Tibial nerve (tissue), 4 donors: Measurements from ENCODE around the gene CEP290. TPM values are rescaled to one million over a fixed set of nuclear protein-coding genes. Genes with fewer than 3 reads are reported as not detected.

Experiments used
- DNase-seq, 2 donors: peaks; one replicate each; pipeline ENCODE4 v3.0.0-alpha.2; 2019; ENCODE audit warnings: low spot score in 2 of 2
- H3K27ac ChIP-seq, 4 donors: fragments of 200-600 bp; sonication (generic) in 3 of 4; one replicate each; pipeline ENCODE4 v1.5.1; 2017 to 2019; ENCODE audit warnings: mild to moderate bottlenecking in 1 of 4
- H3K27me3 ChIP-seq, 2 donors: fragments of 200-600 bp; sonication (generic) in 1 of 2; one replicate each; pipeline versions ENCODE4 v1.5.1 to v1.6.0; 2017 to 2019
- H3K36me3 ChIP-seq, 3 donors: fragments of 200-600 bp; sonication (generic); one replicate each; pipeline ENCODE4 v1.5.1; 2018 to 2019
- H3K4me1 ChIP-seq, 4 donors: fragments of 200-600 bp; sonication (generic) in 3 of 4; one replicate each; pipeline ENCODE4 v1.5.1; 2017 to 2019
- H3K4me3 ChIP-seq, 4 donors: fragments of 200-600 bp; sonication (generic) in 3 of 4; one replicate each; pipeline ENCODE4 v1.5.1; 2017 to 2019; ENCODE audit warnings: mild to moderate bottlenecking in 1 of 4, moderate library complexity in 1 of 4
- H3K9me3 ChIP-seq, 4 donors: fragments of 200-600 bp; sonication (generic) in 3 of 4; one replicate each; pipeline ENCODE4 v1.5.1; 2017 to 2019
- CTCF ChIP-seq, 5 experiments: fragments of 200-600 bp in 3 of 5; fragments of 450-650 bp in 2 of 5; sonication (generic) in 3 of 5; IDR thresholded peaks; one replicate each; pipeline ENCODE4 v1.5.1; 2016 to 2019; ENCODE audit warnings: antibody characterized with exemption in 5 of 5, mild to moderate bottlenecking in 3 of 5, moderate library complexity in 2 of 5
- EP300 ChIP-seq, 2 donors: sonication (generic); formaldehyde crosslinking; IDR thresholded peaks; one replicate each; pipeline ENCODE4 v1.6.1; 2017; ENCODE audit warnings: antibody characterized with exemption in 2 of 2, mild to moderate bottlenecking in 1 of 2
- POLR2A ChIP-seq, 2 donors: fragments of 450-650 bp; IDR thresholded peaks; one replicate each; pipeline ENCODE4 v1.6.1; 2017; ENCODE audit warnings: antibody characterized with exemption in 2 of 2, mild to moderate bottlenecking in 2 of 2, moderate library complexity in 2 of 2
- WGBS, 2 donors: methylation state at CpG; one replicate each; pipeline ENCODE4 v1.1.5; 2018; 5-methylcytosine and 5-hydroxymethylcytosine counted together
- total RNA-seq, 4 donors: library from RNA; depleted of rRNA; stranded (reverse); fragments of >200 nt; gene quantifications; one replicate each; pipeline ENCODE4 v1.1.0, GENCODE V29; 2016

The CEP290 gene
- total RNA-seq, 4 donors from 2014 or later, result 34.3 to 43.7 (median 38.3) TPM

GRCh38 chr12:88185279-88185678 lies 43.4 kb upstream of the CEP290 start:
- Histone ChIP-seq H3K27ac (no peak overlapping the region), H3K4me1 (no peaks in the 10 kb centered on the region), H3K36me3 (peaks cover 0 to 52% (median 0%) of the 10 kb centered on the region in 3 donors), H3K27me3 (no peaks in the 10 kb centered on the region), H3K9me3 (peaks cover 0 to 2% (median 0%) of the 10 kb centered on the region in 4 donors), H3K4me3 (no peak overlapping the region)
- no peak for TF ChIP-seq CTCF (IDR thresholded peaks at IDR 0.05)
- no peak for TF ChIP-seq EP300 (IDR thresholded peaks at IDR 0.05)
- TF ChIP-seq POLR2A (IDR thresholded peaks at IDR 0.05), result no peak
- 99% methylated on average over 2 of the region's 2 CpGs for WGBS, 2 donors
- DNase-seq, result no peak

- peaks cover 0 to 2% (median 0%) of the 10 kb centered on the region in 4 donors for H3K9me3 ChIP-seq
Observed at GRCh38 chr12:88184196-88184595, 42.3 kb upstream of the CEP290 start.

GRCh38 chr12:88182416-88182815 lies 40.5 kb upstream of the CEP290 start:
- Histone ChIP-seq H3K27me3 (no peaks in the 10 kb centered on the region), H3K4me3 (no peak overlapping the region), H3K27ac (no peak overlapping the region), H3K36me3 (peaks cover 0 to 73% (median 0%) of the 10 kb centered on the region in 3 donors), H3K9me3 (peaks cover 0 to 2% (median 0%) of the 10 kb centered on the region in 4 donors), H3K4me1 (no peaks in the 10 kb centered on the region)
- WGBS, 2 donors, result 92 to 95% methylated on average over 3 of the region's 3 CpGs
- TF ChIP-seq CTCF (IDR thresholded peaks at IDR 0.05) (no peak), EP300 (IDR thresholded peaks at IDR 0.05) (no peak), POLR2A (IDR thresholded peaks at IDR 0.05) (no peak)
- no peak for DNase-seq

More at GRCh38 chr12:88184196-88184595, 42.3 kb upstream of the CEP290 start:
- DNase-seq, result no peak
- Histone ChIP-seq H3K27ac (no peak overlapping the region), H3K27me3 (no peaks in the 10 kb centered on the region), H3K36me3 (peaks cover 0 to 63% (median 0%) of the 10 kb centered on the region in 3 donors), H3K4me1 (no peaks in the 10 kb centered on the region), H3K4me3 (no peak overlapping the region)
- 96 to 99% methylated on average over 3 of the region's 3 CpGs for WGBS, 2 donors
- TF ChIP-seq POLR2A (IDR thresholded peaks at IDR 0.05), result no peak
- no peak for TF ChIP-seq CTCF (IDR thresholded peaks at IDR 0.05)
- no peak for TF ChIP-seq EP300 (IDR thresholded peaks at IDR 0.05)

GRCh38 chr12:88181881-88182280 lies 40.0 kb upstream of the CEP290 start:
- WGBS, 2 donors, result 70 to 79% methylated on average over 3 of the region's 3 CpGs
- peaks cover 0 to 78% (median 0%) of the 10 kb centered on the region in 3 donors for H3K36me3 ChIP-seq
- TF ChIP-seq EP300 (IDR thresholded peaks at IDR 0.05), result no peak
- no peak for TF ChIP-seq CTCF (IDR thresholded peaks at IDR 0.05)
- TF ChIP-seq POLR2A (IDR thresholded peaks at IDR 0.05), result no peak

GRCh38 chr12:88179436-88180014 lies 37.6 kb upstream of the CEP290 start:
- WGBS, 2 donors, result 93 to 96% methylated on average over 6 of the region's 6 CpGs
- H3K27me3 ChIP-seq, result no peaks in the 10 kb centered on the region
- H3K4me1 ChIP-seq, result no peaks in the 10 kb centered on the region
- no peak for DNase-seq
- peaks cover 0 to 2% (median 0%) of the 10 kb centered on the region in 4 donors for H3K9me3 ChIP-seq
- no peak overlapping the region for H3K27ac ChIP-seq
- no peak for TF ChIP-seq POLR2A (IDR thresholded peaks at IDR 0.05)
- TF ChIP-seq CTCF (IDR thresholded peaks at IDR 0.05), result no peak
- TF ChIP-seq EP300 (IDR thresholded peaks at IDR 0.05), result no peak
- no peak overlapping the region for H3K4me3 ChIP-seq
- H3K36me3 ChIP-seq, result peaks cover 0 to 86% (median under 1%) of the 10 kb centered on the region in 3 donors

More at GRCh38 chr12:88181881-88182280, 40.0 kb upstream of the CEP290 start:
- H3K4me3 ChIP-seq, result no peak overlapping the region
- no peaks in the 10 kb centered on the region for H3K27me3 ChIP-seq
- no peak for DNase-seq
- no peaks in the 10 kb centered on the region for H3K4me1 ChIP-seq
- peaks cover 0 to 2% (median 0%) of the 10 kb centered on the region in 4 donors for H3K9me3 ChIP-seq
- H3K27ac ChIP-seq, result no peak overlapping the region
